HG02852 (cell line): ENCODE measurements around the gene NUAK2.

Experiments used
- ATAC-seq: cut with Tn5 transposase; IDR thresholded peaks from one replicate; pipeline ENCODE4 v1.9.1; 2021; ENCODE audit warnings: mild to moderate bottlenecking, moderate library complexity; ENCODE audit not compliant: unreplicated experiment

NUAK2 gene

GRCh38 chr1:205259324-205259832 lies 62.2 kb downstream of the NUAK2 start:
- ATAC-seq = no peak

GRCh38 chr1:205258719-205259118 lies 62.8 kb downstream of the NUAK2 start:
- no peak for ATAC-seq

- no peak for ATAC-seq
Measured at GRCh38 chr1:205258261-205258691, 63.3 kb downstream of the NUAK2 start.

- no peak for ATAC-seq
Measured at GRCh38 chr1:205257735-205258134, 63.8 kb downstream of the NUAK2 start.

- ATAC-seq = no peak
Measured at GRCh38 chr1:205256951-205257625, 64.5 kb downstream of the NUAK2 start.

GRCh38 chr1:205255941-205256780 lies 65.4 kb downstream of the NUAK2 start:
- ATAC-seq = no peak
